ACHN (cell line): ENCODE measurements around the gene IL18R1.
A peak's percentile ranks its signal among the peaks of the same experiment; 100 is the strongest.

Experiments used
- DNase-seq: peaks from one replicate; pipeline ENCODE4 v3.0.0-alpha.2; 2015
- in situ Hi-C: cut with HindIII; loops from 2 replicates; pipeline ENCODE4 v1.10.0; 2017; ENCODE audit warnings: low sequenced_read_pairs, low pct_ligation_motif_present, low pct_unique_long_range_greater_than_20kb

The IL18R1 gene

GRCh38 chr2:102418421-102418961 is 62.9 kb downstream of the IL18R1 start:
- no peak for DNase-seq
- in situ Hi-C loops: no loop called here

GRCh38 chr2:102420290-102420689 is 64.7 kb downstream of the IL18R1 start:
- DNase-seq: no peak
- in situ Hi-C loops: no loop called here

DNA sequence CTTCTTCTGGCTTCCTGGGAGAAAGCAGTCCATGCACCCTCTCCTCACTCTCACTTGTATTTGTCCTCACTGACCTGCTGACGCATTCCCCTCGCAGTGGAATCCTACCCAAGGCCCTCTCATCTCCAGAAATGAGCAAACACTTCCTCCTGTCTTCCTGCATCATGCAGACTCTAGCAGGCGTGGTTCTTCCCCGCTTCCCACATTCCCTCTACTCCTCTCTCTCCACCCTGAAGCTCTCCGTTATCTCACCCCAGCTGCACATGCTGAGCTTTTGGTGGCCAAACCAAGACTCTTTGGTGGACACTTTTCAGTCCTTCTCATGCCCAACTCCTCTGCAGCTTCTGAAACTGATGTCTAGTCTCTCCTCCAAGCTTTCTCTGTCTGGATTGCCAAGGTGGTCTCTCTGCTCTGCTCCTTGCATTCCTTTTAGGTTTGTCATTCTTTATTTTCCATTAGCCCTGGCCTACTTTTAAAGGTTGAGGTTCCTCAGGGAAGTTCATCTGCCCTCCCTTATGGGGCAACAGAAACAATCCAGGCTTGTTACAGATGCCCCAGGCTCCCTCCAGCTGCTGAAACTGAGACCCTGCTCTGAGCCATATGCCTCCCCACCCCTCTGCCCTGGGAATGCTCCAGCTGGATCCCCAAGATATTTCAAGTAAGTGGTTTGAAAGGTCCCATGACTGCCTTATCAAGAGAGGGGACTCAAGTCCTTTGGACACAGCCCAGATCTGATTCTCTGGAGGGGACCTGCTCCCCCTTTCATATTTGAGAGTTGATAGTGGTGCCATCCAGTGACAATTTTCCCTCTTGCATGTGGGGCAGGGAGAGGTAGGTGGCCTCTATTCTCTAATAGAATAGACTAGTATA is 66.5 kb downstream of the IL18R1 start:
- in situ Hi-C loops: no loop called here
- DNase-seq: no peak

GRCh38 chr2:102422910-102423309 is 67.3 kb downstream of the IL18R1 start, which contains the start of gene IL18RAP:
Gene IL18RAP (plus strand): TSS chr2:102423160. CDS start chr2:102423278, 118 bp downstream.
- in situ Hi-C loops: no loop called here
- DNase-seq: no peak

DNA sequence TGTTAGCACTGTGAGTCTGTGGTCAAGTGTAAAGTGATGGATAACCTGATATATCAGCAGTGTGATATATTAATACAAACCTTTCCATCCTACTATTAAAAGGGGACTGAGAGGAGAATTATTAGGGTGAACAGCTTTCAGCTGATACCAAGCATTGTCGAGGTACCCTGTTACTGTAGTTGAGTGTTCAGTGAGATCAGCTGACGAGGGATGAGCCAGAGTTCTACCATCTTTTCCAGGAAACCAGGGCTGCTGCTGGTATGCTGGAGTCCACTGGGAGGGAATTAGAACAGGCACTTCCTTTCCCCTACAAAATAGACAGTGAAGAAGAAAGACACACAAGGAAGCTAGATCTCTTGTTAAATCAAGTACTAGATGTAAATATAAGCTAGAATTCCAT is 67.8 kb downstream of the IL18R1 start:
- DNase-seq: no peak
- in situ Hi-C loops: no loop called here

- no peak for DNase-seq
- in situ Hi-C loops: no loop called here
Observed at GRCh38 chr2:102424754-102425153, 69.2 kb downstream of the IL18R1 start.

GRCh38 chr2:102425441-102426132 is 70.0 kb downstream of the IL18R1 start:
- no peak for DNase-seq
- in situ Hi-C loops: no loop called here

DNA sequence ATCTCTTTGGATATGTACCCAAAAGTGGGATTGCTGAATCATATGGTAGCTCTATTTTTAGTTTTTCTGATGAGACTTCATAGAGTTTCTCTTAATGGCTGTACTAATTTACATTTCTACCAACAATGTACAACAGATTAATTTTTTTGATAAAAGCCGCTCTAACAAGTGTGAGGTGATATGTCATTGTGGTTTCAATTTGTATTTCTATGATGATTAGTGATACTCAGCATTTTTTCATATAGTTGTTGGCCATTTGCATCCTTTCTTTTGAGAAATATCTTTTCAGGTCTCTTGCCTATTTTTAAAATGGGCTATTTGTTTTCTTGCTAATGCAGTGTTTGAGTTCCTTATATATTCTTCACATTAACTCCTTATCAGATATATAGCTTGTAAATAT is 71.7 kb downstream of the IL18R1 start:
- DNase-seq: no peak
- in situ Hi-C loops: no loop called here

- in situ Hi-C loops: no loop called here
- DNase-seq: no peak
Observed at GRCh38 chr2:102428573-102428972, 73.0 kb downstream of the IL18R1 start.

DNA sequence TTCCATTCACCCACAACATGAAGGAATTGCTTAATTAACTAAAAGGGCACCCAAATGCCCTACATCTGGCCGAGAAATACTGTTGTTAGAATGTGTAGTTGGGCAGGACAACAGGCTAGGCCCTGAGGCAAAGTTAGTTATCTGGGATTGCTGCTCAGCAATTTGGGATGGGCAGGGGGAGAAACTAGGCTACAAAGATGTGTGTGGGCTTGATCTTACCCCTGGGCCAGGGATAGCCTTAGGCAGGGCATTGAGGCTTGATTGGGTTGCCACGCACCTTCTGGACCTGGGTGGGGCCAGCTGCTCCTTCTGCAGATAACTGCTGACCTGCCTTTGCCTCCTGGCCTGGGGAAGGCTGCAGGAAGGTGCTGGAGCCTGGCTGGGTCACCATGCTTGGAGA is 76.8 kb downstream of the IL18R1 start:
- in situ Hi-C loops: no loop called here

DNA sequence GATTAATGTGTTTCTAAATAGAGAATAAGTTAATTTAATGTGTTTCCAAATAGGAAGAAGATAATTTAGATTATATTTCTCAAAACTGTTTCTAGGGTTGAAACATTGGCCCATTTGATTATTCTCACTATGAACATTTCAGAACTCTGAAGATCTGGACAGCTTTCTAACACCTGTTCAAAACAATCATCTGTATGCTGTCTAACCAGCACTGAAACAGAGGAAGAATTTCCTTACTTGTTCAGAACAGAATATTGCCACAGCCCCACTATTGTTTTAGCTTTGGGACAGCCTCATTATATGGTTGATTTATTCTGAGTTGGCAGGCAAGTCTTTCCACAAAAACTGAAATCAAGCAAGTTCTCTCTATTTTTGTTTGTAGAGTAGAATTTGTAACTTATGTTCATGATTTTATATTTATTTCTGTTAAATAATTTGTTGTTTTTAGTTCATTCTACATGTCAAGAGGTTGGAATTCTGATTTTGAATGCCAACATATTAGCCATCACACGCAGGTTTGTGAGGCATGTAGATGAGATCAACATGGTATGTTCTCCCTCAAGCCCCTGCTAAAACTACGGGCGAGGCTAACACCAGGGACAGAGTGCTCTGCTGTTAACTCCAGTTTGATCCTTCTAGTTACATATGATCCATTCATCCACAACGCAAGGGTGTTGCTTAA is 78.5 kb downstream of the IL18R1 start:
- in situ Hi-C loops: no loop called here
- DNase-seq: no peak

More for the DNA sequence above, 76.8 kb downstream of the IL18R1 start:
- no peak for DNase-seq

GRCh38 chr2:102434655-102435381 is 79.2 kb downstream of the IL18R1 start:
- DNase-seq: no peak
- in situ Hi-C loops: no loop called here

DNA sequence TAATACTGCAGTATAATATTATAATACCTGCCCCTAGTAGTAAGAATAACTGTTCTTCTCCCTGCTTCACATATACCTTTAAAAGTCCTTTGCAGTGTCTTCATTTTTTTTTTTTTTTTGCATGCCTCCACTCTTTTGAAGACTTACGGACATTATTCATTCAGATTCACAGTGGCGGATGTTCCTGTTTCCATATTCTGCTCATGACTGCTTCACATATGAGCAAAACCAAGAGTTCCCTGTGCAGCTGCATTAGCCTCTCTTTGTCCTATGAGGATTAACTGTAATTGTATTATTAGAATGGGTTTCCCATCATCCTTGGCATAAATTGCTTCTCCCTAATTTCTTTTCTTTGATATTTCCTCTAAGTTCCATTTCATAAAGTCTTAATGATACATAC is 80.1 kb downstream of the IL18R1 start:
- DNase-seq: no peak
- in situ Hi-C loops: no loop called here

DNA sequence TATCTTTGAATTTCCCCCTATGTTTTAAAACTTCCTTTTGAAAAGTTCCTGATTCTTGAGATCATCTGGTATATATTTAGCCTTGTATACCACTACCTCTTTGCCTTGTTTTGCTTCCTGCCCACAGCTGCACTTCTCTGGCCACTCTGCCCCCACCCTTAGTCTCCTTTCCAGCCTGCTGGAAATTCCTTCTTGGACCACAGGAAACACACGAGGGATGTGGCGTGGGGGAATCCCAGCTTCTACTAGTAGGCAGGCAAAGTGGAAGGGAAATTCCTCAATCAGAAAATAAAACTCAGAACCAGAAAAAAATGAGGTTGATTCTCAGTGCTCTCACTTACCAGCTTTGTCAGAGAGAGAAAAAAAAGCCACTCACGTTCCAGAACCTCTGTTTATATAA is 80.7 kb downstream of the IL18R1 start:
- DNase-seq: peak; percentile 5
- in situ Hi-C loops: no loop called here

DNA sequence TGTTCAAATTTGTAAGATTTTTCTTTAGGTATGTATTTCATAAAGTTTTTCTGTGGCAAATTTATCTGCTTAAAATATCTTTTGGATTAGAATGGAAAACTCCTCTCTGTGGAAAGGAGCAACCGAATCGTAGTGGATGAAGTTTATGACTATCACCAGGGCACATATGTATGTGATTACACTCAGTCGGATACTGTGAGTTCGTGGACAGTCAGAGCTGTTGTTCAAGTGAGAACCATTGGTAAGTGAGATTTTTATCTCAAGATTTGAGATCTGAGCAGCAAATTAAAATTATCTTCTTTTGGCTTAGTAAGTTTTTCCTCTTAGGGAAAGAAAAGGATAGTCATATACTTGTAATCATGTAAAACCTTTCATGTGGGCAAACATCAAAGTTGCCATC is 81.5 kb downstream of the IL18R1 start:
- no peak for DNase-seq
- in situ Hi-C loops: no loop called here

DNA sequence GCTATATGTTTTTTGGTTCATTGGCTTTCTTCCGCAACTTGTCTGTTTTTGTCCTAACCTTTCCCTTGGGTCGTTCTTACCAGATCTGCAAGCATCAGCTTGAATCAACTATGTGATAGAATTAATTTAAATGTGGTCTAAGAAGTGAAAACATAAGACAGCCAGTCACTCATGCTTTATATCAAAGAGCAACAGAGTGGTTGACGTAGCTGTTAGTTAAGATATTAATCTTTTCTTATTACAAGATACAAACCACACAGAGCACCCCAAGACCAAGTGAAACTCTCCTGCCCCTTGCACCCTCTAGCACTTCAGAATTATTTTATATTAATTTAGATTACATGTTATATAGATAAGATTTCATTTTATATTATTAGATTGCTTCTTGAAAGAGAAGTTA is 82.5 kb downstream of the IL18R1 start:
- no peak for DNase-seq
- in situ Hi-C loops: no loop called here

DNA sequence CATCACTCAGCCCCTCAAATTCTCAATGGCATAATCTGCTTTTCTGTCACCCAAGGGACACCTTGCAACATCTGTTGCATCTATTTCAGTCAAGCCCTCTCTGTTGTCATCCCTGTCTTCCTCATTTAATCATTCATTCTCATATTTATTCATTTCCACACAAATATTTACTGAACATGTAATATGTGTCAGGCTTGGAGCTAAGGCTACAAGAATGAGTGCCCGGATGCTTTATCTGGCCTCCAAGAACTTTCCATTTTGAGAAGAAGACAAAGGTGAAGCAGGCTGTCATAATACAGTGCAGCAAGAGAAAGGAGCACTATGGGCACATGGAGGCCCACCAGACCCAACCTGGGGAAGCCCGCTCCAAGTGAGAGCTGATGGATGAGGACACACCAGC is 83.0 kb downstream of the IL18R1 start:
- no peak for DNase-seq
- in situ Hi-C loops: no loop called here

DNA sequence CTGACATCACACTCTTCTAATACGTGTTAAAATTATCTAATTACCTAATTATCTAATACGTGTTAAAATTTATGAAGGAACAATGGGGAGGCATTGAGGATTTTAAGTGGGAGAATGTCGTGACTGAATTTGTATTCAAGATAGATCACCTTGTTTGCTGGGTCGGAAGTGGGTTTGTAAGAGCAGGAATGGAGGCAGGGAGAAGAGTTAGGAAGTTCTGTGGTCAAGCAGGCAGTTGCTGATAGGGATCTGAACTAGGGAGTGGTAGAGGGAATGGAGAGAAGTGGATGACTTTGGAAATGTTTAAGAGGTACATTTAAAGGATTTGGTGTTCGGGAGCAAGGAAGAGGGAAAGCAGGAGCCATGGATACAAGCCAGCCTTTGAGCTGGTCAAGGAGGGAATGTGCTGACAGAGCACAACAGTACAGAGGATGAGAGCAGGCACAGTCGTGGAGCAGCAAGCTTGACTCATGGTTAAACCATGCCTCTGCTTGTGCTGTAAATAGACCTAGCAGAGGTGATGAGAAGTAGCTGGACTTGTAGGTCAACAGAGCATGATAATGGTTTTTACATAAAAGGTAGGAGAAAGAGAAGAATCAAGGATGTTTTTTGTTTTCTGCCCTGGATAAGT is 83.6 kb downstream of the IL18R1 start:
- DNase-seq: peak; percentile 15
- in situ Hi-C loops: no loop called here
